IMR-90 (cell line): ENCODE results near the gene TDRD6. TPM values are rescaled to one million over a fixed set of nuclear protein-coding genes. Genes with fewer than 3 reads are reported as not detected.

Experiments
- ATAC-seq: fragments of 200-7000 bp; cut with Tn5 transposase; 2 replicates; pipeline ENCODE4 v1.9.1; 2020; ENCODE audit warnings: low read depth, mild to moderate bottlenecking, moderate library complexity
- BruUV-seq: library from RNA; stranded (reverse); fragments of 400-500 nt; replicated peaks from 2 replicates; lab custom pipeline; 2021; lab: Mats Ljungman, UMichigan
- CTCF ChIA-PET: fragments of 300-600 bp; formaldehyde crosslinking; extraction: SDS; loops from one replicate; lab custom pipeline; 2021; ENCODE audit warnings: antibody characterized with exemption; lab: Yijun Ruan, JAX
- POLR2A ChIA-PET: fragments of 300-600 bp; sonication (Branson Sonifier 250); formaldehyde crosslinking; loops from one replicate; lab custom pipeline; 2022; ENCODE audit warnings: antibody characterized with exemption; ENCODE audit not compliant: unreplicated experiment; lab: Charles Lee
- DNase-seq: peaks from one replicate; pipeline ENCODE4 v3.0.0; 2013
- H2AFZ ChIP-seq: replicated peaks from 2 replicates; pipeline ENCODE3; 2013; ENCODE audit warnings: low read length, mild to moderate bottlenecking; ENCODE audit not compliant: poor library complexity
- H2AK5ac ChIP-seq: 2 replicates; pipeline ENCODE4 v1.6.1; 2013; ENCODE audit warnings: low read depth, low read length, inconsistent platforms
- H2AK9ac ChIP-seq: replicated peaks from 2 replicates; pipeline ENCODE3; 2013; ENCODE audit warnings: mild to moderate bottlenecking, low read depth, low read length, moderate library complexity; ENCODE audit not compliant: poor library complexity
- H2BK120ac ChIP-seq: 2 replicates; pipeline ENCODE4 v1.6.1; 2013; ENCODE audit warnings: low read depth, low read length, inconsistent platforms
- H2BK15ac ChIP-seq: 3 replicates; pipeline ENCODE4 v1.6.1; 2013; ENCODE audit warnings: low read depth, low read length, inconsistent platforms
- H2BK20ac ChIP-seq: 2 replicates; pipeline ENCODE4 v1.6.1; 2013; ENCODE audit warnings: low read depth, mild to moderate bottlenecking, inconsistent platforms, low read length, moderate library complexity
- H2BK5ac ChIP-seq: 2 replicates; pipeline ENCODE4 v1.6.1; 2013; ENCODE audit warnings: mild to moderate bottlenecking, low read depth, low read length, inconsistent platforms; ENCODE audit not compliant: poor library complexity, severe bottlenecking
- H3K14ac ChIP-seq: replicated peaks from 2 replicates; pipeline ENCODE4 v1.6.1; 2013; ENCODE audit warnings: low read depth, low read length, inconsistent platforms
- H3K18ac ChIP-seq: 2 replicates; pipeline ENCODE4 v1.6.1; 2013; ENCODE audit warnings: low read depth, low read length, control low read depth
- H3K23ac ChIP-seq: 2 replicates; pipeline ENCODE4 v1.6.1; 2013; ENCODE audit warnings: low read depth, low read length, inconsistent platforms
- H3K27ac ChIP-seq: 2 replicates; pipeline ENCODE4 v1.5.1; 2013; ENCODE audit warnings: mild to moderate bottlenecking, control low read depth, low read length; ENCODE audit not compliant: insufficient read depth
- H3K27me3 ChIP-seq: 2 replicates; pipeline ENCODE4 v1.6.1; 2013; ENCODE audit warnings: low read length; ENCODE audit not compliant: control insufficient read depth, insufficient read depth
- H3K36me3 ChIP-seq: 2 replicates; pipeline ENCODE4 v1.6.1; 2013; ENCODE audit warnings: low read length, mixed read lengths; ENCODE audit not compliant: control insufficient read depth, insufficient read depth
- H3K4ac ChIP-seq: 2 replicates; pipeline ENCODE4 v1.6.1; 2013; ENCODE audit warnings: low read depth, low read length, inconsistent platforms
- H3K4me1 ChIP-seq: 2 replicates; pipeline ENCODE4 v1.6.1; 2013; ENCODE audit warnings: low read length, mixed read lengths; ENCODE audit not compliant: control insufficient read depth, insufficient read depth
- H3K4me2 ChIP-seq: 2 replicates; pipeline ENCODE4 v1.6.1; 2013; ENCODE audit warnings: low read depth, mild to moderate bottlenecking, control low read depth, low read length, moderate library complexity
- H3K4me3 ChIP-seq: 2 replicates; pipeline ENCODE4 v1.5.1; 2013; ENCODE audit warnings: low read depth, mild to moderate bottlenecking, control low read depth, low read length, moderate library complexity; ENCODE audit not compliant: insufficient read depth
- H3K56ac ChIP-seq: 2 replicates; pipeline ENCODE4 v1.6.1; 2013; ENCODE audit warnings: low read length, inconsistent platforms; ENCODE audit not compliant: insufficient read depth; ENCODE audit errors: extremely low read depth
- H3K79me1 ChIP-seq, 2 experiments: 2 replicates each; pipeline ENCODE4 v1.6.1; 2013; ENCODE audit warnings: low read length in 2 of 2, inconsistent platforms in 1 of 2, low read depth in 1 of 2
- H3K9ac ChIP-seq: 2 replicates; pipeline ENCODE4 v1.6.1; 2013; ENCODE audit warnings: low read depth, low read length, control low read depth
- H3K9me1 ChIP-seq: 2 replicates; pipeline ENCODE4 v1.6.1; 2013; ENCODE audit warnings: low read length, inconsistent platforms; ENCODE audit not compliant: insufficient read depth
- H3K9me3 ChIP-seq: 2 replicates; pipeline ENCODE4 v1.6.1; 2013; ENCODE audit warnings: low read length; ENCODE audit not compliant: control insufficient read depth, insufficient read depth
- H4K20me1 ChIP-seq: 2 replicates; pipeline ENCODE4 v1.6.1; 2013; ENCODE audit warnings: low read length, inconsistent platforms; ENCODE audit not compliant: insufficient read depth
- H4K5ac ChIP-seq: 2 replicates; pipeline ENCODE4 v1.6.1; 2013; ENCODE audit warnings: mild to moderate bottlenecking, low read depth, low read length, control low read depth
- H4K8ac ChIP-seq, 2 experiments: 2 replicates each; pipeline ENCODE4 v1.6.1; 2013; ENCODE audit warnings: low read depth in 2 of 2, low read length in 2 of 2, control low read depth in 1 of 2, inconsistent platforms in 1 of 2
- H4K91ac ChIP-seq: 2 replicates; pipeline ENCODE4 v1.6.1; 2013; ENCODE audit warnings: low read depth, low read length, inconsistent platforms; ENCODE audit not compliant: insufficient read depth
- BHLHE40 ChIP-seq: fragments of 150-350 bp; IDR thresholded peaks from 2 replicates; pipeline ENCODE4 v1.6.1; 2016; ENCODE audit warnings: mild to moderate bottlenecking, low read depth, low read length
- MXI1 ChIP-seq: IDR thresholded peaks from 2 replicates; pipeline ENCODE4 v1.6.1; 2012; ENCODE audit warnings: low read depth, mild to moderate bottlenecking, low read length, moderate library complexity, borderline replicate concordance
- NFE2L2 ChIP-seq: fragments of 150-350 bp; IDR thresholded peaks from 2 replicates; pipeline ENCODE4 v1.6.1; 2016; ENCODE audit warnings: low read depth, mild to moderate bottlenecking, low read length
- RAD21 ChIP-seq: IDR thresholded peaks from 2 replicates; pipeline ENCODE4 v1.6.1; 2012; ENCODE audit warnings: low read length, improper control_type of control experiment
- dilution Hi-C: fragments of 300-500 bp; cut with HindIII; formaldehyde crosslinking; loops from one replicate; pipeline ENCODE4 v1.14.3; 2018; ENCODE audit warnings: low sequenced_read_pairs; ENCODE audit not compliant: unreplicated experiment
- in situ Hi-C: fragments of 300-500 bp; cut with MboI; formaldehyde crosslinking; loops from 3 replicates; pipeline ENCODE4 v1.14.3; 2019; ENCODE audit warnings: low sequenced_read_pairs, inconsistent platforms, mixed read lengths
- intact Hi-C: fragments of 100-400 bp; cut with micrococcal nuclease; formaldehyde crosslinking; loops from 2 replicates; pipeline ENCODE4 v1.10.0; 2022
- polyA plus RNA-seq, 3 experiments: library from polyadenylated mRNA; depleted of rRNA; stranded (reverse); fragments of >200 nt; gene quantifications; 2 replicates each; pipeline ENCODE4 v1.2.3, GENCODE V29; 2012; ENCODE audit warnings: low replicate concordance in 1 of 3
- total RNA-seq: library from RNA; depleted of rRNA; stranded (reverse); fragments of >200 nt; gene quantifications from 2 replicates; pipeline ENCODE4 v1.2.3, GENCODE V29; 2012
- TF ChIP-seq, protein P1 (sequence below): fragments of 150-350 bp; IDR thresholded peaks from 2 replicates; pipeline ENCODE4 v1.6.1; 2016; ENCODE audit warnings: low read depth, mild to moderate bottlenecking, low read length, moderate library complexity, borderline replicate concordance
- TF ChIP-seq, protein P2 (sequence below): conservative IDR thresholded peaks from 2 replicates; pipeline ENCODE4 v1.5.1; 2012; ENCODE audit warnings: mild to moderate bottlenecking, low read depth, low read length, improper control_type of control experiment

The TDRD6 gene
- total and polyA plus RNA-seq, 2 of the 4 experiments (the other 2 are of a cell fraction), result not detected

DNA sequence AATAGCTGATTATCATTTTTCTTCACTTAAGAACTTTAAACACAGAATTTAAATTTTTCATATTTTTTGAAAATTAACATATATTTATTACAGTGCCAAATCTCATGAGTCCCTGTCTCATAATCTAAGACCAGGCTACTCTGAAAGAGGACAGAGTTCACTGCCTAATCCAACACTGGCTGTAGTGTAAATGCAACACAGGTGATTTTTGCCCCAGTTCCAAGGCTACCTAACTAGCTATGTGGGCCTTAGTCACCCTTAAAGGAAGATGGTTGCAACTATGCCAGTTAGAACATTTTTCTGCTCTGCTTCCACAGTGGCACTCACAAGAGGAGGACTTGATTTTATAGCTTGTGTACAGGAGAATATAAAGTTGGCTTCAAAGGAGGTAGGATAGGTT is 30.0 kb upstream of the TDRD6 start:
- no peak overlapping the region for H2AK9ac ChIP-seq
- intact Hi-C loops (no loop called here), in situ Hi-C loops (no loop called here), dilution Hi-C loops (no loop called here)
- no peak overlapping the region for H4K5ac ChIP-seq
- H4K91ac ChIP-seq, result no peak overlapping the region
- H2BK20ac ChIP-seq, result no peak overlapping the region
- no peak for DNase-seq
- no peak overlapping the region for H3K56ac ChIP-seq
- no peak overlapping the region for H2BK15ac ChIP-seq
- H3K36me3 ChIP-seq, result no peaks in the 10 kb centered on the region
- no peak overlapping the region for H3K4me2 ChIP-seq
- no peaks in the 10 kb centered on the region for H3K9me3 ChIP-seq
- no peak overlapping the region for H3K27ac ChIP-seq
- no peaks in the 10 kb centered on the region for H3K27me3 ChIP-seq
- no peak for ATAC-seq
- H3K4ac ChIP-seq, result no peak overlapping the region
- ChIA-PET POLR2A (no interaction called here), CTCF (no interaction called here)
- H2BK120ac ChIP-seq, result no peak overlapping the region
- no peak overlapping the region for H4K8ac ChIP-seq
- H4K20me1 ChIP-seq, result no peaks in the 10 kb centered on the region
- no peak overlapping the region for H3K9ac ChIP-seq
- no peaks in the 10 kb centered on the region for H3K9me1 ChIP-seq
- no peak overlapping the region for H3K14ac ChIP-seq
- BruUV-seq, result no TSS peak
- no peaks in the 10 kb centered on the region for H3K79me1 ChIP-seq
- TF ChIP-seq RAD21 (no peak), BHLHE40 (no peak), MXI1 (no peak), NFE2L2 (no peak)
- TF ChIP-seq, protein P1, sequence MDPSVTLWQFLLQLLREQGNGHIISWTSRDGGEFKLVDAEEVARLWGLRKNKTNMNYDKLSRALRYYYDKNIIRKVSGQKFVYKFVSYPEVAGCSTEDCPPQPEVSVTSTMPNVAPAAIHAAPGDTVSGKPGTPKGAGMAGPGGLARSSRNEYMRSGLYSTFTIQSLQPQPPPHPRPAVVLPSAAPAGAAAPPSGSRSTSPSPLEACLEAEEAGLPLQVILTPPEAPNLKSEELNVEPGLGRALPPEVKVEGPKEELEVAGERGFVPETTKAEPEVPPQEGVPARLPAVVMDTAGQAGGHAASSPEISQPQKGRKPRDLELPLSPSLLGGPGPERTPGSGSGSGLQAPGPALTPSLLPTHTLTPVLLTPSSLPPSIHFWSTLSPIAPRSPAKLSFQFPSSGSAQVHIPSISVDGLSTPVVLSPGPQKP, result no peak
- TF ChIP-seq, protein P2, sequence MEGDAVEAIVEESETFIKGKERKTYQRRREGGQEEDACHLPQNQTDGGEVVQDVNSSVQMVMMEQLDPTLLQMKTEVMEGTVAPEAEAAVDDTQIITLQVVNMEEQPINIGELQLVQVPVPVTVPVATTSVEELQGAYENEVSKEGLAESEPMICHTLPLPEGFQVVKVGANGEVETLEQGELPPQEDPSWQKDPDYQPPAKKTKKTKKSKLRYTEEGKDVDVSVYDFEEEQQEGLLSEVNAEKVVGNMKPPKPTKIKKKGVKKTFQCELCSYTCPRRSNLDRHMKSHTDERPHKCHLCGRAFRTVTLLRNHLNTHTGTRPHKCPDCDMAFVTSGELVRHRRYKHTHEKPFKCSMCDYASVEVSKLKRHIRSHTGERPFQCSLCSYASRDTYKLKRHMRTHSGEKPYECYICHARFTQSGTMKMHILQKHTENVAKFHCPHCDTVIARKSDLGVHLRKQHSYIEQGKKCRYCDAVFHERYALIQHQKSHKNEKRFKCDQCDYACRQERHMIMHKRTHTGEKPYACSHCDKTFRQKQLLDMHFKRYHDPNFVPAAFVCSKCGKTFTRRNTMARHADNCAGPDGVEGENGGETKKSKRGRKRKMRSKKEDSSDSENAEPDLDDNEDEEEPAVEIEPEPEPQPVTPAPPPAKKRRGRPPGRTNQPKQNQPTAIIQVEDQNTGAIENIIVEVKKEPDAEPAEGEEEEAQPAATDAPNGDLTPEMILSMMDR, result no peak
- H2BK5ac ChIP-seq, result no peak overlapping the region
- H3K4me1 ChIP-seq, result no peaks in the 10 kb centered on the region
- no peak overlapping the region for H3K23ac ChIP-seq
- H2AFZ ChIP-seq, result no peak overlapping the region
- no peak overlapping the region for H2AK5ac ChIP-seq
- no peak overlapping the region for H3K18ac ChIP-seq
- no peak overlapping the region for H3K4me3 ChIP-seq
